GM19239 (cell line): ENCODE measurements around the gene KRT34.
"Not testable (repeated sequence)": the region's sequence is repeated elsewhere in the genome, so short reads cannot be mapped to it uniquely, and the experiment has no call there.

Experiments
- DNase-seq: peaks from one replicate; pipeline ENCODE4 v3.0.0; 2011; ENCODE audit warnings: low spot score; ENCODE audit not compliant: insufficient read length
- FAIRE-seq: peaks from 2 replicates; lab custom pipeline; 2011; peaks lifted over from hg19 to GRCh38; lab: Jason Lieb, UNC

KRT34 gene

DNA sequence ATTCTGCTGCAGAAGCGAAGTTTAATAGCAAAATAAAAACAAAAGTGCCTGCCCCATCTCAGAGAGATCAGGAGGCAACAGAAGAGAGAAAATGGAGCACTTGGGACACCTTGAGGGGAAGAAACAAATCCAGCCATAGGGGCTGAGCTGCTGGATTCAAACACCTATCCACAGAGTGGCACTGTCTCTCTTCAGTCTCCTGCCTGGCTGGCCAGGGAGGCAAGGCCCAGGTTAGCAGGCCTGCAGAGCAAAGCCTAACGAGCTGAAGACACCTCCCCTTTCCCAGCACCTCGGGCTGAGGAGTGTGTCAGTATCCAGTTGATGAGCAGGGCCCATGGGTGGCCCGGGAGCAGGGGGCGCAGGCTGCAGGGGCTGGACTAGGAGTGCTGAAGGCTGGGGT is 24.1 kb upstream of the KRT34 start:
- FAIRE-seq (no peak), DNase-seq (no peak)

DNA sequence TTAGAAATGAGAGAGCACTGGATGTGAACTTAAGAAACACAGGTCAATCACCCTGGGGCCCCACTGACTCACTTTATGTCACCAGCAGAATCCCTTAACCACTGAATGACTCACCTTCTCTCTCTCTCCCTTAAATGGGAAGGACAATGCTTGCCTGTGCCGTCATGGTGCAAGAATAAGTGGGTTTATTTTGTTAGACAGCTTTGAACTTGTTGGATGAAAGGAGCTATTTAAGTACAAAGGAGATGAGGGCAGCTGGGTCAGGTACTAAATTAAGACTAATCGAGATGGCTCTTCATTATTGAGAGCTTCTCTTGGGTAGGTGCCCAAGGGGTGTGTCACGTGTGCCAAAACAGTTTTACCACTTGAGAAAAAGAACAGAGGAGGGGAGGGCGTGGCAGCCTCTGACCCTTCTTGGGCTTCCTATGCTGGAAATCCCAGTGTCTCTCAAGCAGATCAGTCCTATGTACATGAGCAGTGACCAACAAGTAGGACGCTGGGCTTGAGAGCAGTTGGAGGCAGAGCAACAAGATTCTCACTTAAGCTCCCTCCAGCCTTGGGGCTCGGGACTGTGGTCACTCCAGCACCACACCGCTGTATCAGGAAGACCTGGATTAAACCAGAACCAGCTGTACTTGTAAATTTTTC is 22.0 kb upstream of the KRT34 start:
- DNase-seq (no peak), FAIRE-seq (no peak)

DNA sequence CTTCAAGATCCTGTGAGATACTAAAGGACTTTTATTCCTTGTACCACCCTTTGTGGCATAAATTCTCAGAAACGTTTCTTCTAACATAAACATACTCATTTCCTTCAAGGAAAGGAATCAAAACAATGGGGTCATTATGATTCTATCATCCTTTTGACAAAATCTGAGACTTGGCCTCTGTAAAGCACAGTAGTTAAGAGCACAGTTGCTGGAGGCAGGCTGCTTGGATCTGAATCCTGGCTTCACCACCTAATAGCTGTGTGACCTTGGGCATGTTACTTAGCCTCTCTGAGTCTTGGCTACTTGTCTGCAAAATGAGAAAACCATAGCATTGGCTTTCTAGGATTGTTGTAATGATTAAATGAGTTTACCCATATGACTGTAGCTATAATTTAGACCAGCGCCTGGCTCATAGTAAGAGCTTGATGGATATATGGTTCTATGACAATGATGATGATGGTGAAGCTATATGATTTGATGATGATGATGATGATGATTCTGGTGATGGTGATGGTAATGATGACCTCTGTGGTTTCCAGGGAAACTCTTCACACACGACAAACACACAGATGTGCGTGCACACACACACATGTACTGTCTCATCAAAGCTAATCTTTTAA is 21.4 kb upstream of the KRT34 start:
- no peak for FAIRE-seq

DNA sequence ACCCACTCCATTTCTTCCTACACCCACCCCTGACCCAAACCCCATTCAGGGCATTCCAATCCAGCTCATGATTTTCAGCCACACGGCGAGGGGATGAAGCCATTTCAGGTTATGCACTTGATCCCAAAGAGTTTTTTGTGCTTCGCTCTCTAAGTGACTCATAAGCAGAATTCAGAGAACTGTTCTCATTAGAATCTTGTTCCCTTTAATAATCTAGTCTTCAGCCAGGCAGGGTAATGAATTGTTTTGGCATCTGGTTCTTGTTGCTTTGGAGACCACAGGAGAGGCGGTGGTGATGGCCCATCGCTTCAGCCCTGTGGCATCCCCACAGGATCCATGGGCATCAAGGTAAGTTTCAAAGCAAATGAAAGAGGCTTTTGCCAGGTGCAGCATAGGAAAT is 20.1 kb upstream of the KRT34 start:
- no peak for FAIRE-seq
- no peak for DNase-seq

More for the DNA sequence above, 21.4 kb upstream of the KRT34 start:
- no peak for DNase-seq

DNA sequence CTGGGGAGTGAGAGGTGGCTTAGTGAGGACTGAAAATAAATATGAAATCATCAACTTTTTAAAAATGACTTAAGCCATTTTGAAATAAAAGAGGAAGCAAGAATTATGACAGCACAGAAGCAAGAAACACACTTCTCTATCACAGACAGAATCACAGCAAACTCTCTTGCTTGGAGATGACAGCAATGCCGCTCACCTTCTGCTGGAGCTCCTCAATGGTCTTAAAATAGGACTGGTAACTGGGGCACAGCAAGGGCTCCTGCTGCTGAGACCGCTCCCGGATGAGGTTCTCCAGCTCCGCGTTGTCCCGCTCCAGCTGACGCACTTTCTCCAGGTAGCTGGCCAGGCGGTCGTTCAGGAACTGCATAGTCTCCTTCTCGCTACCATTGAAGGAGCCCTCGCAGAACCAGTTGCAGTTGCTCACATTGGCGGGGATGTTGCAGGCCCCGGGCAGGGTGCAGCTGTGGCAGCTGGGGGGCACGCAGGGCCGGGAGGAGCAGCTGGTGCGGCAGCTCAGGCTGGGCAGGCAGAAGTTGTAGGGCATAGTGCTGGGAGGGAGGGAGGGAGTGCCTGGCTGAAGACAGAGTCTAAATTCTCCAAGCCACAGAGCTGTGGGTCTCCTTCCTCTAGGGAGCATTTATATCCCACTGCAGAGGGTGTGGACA is 15.0 kb upstream of the KRT34 start, which contains the start of gene KRT31:
Gene KRT31, minus strand, starts transcription at position 613 of the 665 bp plus-strand sequence. Its CDS starts 69 bp downstream, at position 544.
- FAIRE-seq (no peak), DNase-seq (no peak)

DNA sequence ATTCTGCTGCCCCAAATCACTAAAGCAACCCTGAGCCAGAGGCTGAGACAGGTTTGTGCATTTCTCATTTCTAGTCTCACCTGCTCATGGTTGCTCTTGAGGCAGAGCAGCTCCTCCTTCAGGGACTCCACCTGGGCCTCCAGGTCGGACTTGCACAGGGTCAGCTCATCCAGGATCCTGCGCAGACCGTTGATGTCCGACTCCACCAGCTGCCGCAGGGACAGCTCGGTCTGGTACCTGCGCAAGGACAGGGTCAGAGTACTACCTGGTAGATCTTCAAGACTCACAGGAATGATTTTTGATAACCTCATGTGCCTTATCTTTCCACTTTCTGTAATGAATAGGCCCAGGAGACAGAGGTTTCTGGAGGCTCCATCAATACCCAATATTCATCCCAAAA is 14.2 kb upstream of the KRT34 start:
- no peak for FAIRE-seq

DNA sequence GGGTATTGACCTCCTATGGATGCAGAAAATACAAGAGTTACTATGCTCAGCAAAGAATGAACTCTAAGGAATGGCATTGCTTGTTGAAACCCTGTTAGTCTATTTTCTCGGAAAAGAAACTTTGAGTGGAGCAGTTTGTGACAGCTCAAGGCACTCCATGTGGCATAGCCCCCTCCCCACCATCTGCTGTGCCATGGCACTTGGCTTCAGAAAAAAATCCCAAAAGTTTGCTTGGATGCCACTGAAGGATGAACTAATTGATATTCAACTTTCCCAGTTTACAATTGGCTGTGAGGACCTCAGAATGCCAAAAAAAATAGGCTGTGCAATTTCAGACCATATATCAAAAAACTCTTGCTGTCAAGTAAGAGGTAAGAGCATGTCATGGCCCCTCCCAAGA is 13.5 kb upstream of the KRT34 start:
- DNase-seq (no peak), FAIRE-seq (no peak)

More for the DNA sequence above, 14.2 kb upstream of the KRT34 start:
- DNase-seq, result no peak

DNA sequence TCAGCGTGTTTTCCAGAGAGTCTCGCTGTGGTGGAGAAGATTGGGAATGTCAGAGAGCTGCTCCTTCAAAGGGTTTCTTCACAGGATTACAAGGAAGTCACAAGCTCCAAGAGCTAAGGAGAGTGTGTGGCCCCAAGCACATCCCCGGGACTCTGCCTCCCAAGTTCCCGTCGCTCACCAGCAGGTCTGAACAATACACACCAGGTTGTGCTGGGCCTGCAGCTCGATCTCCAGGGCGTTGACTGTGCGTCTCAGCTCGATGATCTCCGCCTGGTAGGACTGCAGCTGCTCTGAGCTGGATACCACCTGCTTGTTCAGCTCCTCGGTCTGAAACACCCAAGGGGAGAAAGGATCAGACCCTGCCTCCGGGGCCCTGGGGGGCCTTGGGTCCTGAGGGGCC is 12.9 kb upstream of the KRT34 start:
- not testable (repeated sequence) for DNase-seq, FAIRE-seq

DNA sequence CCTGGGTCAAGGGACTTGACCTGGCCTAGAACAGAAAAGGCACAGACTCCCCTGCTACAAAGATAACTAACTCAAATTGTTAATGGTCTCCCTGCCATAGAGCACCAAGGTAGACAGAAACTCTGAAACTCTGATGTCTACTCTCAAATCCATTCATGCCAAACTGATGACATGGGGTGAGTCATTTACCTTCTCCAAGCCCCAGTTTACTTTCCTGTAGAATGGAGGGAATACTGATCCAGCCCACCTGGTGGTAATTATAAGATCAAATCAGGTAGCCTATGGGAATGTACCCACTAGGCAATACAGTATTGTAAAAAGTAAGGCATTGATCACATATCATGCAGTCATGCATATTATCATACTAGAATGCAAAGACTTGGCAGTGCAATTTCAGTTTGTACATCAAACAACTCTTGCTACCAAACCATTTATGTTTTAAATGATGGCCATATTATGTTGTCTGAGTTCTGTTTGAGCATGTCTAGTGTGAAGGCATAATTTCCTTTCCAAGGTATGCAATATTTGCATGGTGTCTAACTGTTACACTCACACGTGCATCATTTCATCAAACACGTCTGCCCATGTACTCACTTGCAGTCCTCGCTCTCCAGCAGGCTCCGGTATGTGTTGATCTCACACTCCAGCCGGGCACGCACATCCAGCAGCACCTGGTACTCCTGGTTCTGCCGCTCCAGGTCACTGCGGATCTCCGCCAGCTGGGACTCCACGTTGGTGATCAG is 12.3 kb upstream of the KRT34 start:
- no peak for FAIRE-seq
- no peak for DNase-seq

DNA sequence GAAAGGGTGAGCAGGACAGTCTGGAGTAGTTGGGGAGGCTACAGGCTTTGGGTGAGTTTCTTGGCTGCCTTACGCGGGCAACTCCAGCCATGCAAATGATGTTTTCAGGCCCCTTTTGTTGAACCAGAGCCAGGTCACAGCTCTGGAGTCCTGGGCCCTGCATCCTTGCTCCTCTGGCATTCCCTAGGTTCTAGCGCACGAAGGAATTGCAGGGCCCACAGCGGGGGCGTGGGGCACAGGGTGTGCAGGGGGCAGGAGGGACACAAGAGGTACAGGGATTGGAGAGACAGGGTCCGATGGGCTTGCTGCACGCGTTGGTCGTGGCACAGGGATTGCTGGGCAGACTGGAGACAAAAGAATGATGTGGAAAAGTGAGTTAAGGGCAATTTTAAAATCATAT is 11.7 kb upstream of the KRT34 start:
- DNase-seq (no peak), FAIRE-seq (no peak)

DNA sequence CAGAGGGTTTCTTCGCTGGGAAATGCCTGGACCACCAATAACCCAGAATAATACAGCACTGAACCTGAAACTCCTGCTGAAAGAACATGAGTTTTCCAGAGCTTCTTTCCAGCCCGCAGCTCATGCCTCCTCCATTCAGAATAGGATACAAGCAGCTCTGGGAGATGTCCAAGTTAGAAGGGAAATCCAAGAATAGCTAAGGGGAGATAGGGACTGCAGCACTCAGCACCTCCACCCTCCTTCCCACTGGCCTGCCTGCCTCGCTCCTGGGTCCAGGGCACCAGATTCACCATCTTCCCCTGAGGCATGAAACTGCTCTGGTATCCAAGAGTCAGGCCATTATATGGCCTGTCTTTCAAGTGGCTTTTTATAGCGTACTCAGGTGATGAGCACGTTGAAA is 11.2 kb upstream of the KRT34 start:
- DNase-seq (no peak), FAIRE-seq (no peak)

DNA sequence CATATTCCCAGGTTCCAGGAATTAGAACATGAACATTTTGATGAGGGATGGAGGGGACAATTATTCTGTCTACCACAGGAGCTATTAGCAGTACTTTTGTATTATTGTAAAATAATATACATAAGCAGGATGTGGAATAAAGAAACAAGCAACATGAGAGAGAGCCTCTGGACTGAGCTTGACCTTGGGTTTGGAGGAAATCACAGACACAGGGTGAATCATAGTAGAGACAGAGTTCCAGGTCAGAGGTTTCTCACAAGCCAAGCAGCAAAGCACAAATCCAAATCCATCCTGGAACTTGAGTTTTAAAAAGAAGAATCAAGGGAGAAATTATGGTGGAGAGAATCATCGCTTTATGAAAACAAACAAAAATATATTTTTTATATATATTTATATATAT is 10.2 kb upstream of the KRT34 start:
- FAIRE-seq, result no peak
- no peak for DNase-seq

DNA sequence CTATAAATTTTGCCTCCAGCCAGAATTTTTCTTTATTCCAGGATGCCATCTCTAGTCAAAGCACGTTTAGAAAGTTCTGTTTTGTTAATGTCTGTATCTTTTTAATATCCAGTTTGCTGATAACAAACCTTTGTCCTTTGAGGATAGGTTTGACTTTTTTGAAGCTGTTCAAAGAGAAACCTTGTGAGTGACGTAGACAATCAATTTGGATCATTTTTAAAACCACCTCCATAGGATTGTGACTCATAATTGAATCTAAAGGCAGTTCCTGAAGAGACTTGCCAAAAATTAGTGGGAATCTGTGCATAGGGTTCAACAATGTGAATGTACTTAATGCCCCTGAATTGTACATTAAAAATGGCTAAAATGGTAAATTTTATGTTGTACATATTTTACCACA is 9.4 kb upstream of the KRT34 start:
- DNase-seq (no peak), FAIRE-seq (no peak)

DNA sequence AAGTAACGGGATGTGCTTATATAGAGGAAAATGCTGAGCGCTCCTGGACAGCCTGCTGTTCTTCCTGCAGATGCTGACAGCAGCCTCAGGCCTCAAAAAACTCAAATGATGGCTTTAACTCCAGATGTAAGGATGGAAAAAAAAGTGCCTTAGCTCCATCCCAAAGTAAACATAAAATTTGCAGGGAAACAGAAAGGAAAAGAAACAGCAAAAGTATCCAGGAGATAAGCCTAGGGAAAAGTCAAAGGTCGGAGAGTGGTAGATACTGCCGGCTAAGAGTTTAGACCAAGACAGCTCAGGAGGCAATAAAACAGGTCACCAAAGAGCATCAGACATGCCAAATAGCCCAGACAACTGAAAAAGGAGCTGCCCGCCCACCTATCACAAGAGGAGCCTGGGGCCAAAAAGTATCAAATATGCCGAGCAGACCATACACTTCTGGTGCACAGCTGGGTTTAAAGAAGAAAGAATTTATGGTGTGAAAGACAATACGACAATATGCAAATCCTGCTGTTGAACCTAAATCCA is 8.4 kb upstream of the KRT34 start:
- DNase-seq, result no peak
- FAIRE-seq, result no peak

DNA sequence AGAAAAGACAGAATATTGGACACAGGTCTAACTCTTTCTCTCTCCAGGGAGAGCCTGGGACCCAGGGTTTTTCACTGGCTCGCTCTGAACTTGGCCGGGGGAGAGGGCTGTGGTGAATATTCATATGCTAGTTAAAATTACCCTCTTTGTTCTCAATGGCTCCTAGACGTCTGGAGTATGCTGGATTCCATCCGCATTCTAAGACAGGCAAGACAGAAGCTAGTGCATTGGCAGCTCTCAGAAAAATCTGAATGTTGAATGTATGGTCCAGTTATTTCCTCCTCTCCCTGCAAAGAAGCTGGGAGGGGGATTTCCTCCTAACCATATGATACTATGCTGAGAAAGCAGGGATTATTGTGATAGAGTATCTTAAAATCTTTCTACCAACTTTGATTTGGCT is 5.6 kb upstream of the KRT34 start:
- FAIRE-seq (no peak), DNase-seq (no peak)

DNA sequence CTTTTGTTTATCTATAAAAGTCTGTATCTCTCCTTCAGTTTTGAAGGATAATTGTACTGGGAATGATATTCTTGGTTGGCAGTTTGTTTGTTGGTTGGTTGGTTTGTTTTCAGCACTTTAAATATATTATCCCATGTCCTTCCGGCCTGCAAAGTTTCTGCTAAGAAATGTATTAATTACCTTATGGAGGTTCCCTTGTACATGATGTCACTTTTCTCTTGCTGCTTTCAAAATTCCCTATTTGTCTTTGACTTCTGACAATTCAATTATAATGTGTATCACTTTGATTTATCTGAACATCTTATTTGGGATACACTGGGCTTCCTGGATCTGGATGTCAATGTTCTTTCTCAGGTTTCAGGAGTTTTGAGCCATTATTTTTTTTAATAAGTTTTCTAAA is 4.1 kb upstream of the KRT34 start:
- FAIRE-seq, result no peak
- no peak for DNase-seq

DNA sequence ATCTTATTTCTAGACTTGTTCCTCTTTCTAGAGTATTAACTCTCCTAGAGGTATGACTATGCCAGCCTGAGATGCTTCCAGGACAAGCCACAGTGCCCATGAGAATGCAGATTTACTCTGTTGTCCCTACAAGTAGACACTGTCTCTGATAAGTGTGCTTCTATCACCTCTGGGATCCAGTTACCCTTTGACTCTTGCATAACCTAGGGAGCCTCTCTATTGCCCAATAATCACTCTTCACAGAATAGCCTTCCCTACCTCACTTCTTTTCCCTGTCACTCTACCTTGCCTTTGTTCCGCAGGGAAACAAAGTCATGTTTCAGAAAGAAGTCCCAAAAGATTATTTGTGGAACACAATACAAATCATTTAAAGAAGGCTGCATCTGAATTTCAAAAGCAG is 1.6 kb upstream of the KRT34 start:
- DNase-seq (no peak), FAIRE-seq (no peak)

DNA sequence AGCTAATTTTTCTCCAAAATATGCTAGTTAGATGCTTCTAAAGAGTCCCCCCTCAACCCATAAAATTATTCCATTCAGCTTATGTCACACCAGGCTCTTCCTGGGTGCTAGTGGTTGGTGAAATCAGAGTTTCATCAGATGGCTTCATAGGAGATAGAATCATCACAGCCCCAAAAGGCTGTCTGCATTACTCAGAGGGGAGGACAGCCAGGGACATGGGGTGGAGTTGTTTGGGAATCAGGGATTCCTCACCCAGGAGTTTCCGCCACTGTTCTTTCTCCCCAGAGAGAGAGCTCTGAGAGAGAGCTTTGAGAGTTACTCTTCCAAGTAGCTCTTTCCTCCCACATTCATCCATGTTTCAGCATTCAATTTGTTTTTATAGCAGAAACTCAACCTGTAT is 288 bp upstream of the KRT34 start:
- no peak for FAIRE-seq
- DNase-seq, result no peak

DNA sequence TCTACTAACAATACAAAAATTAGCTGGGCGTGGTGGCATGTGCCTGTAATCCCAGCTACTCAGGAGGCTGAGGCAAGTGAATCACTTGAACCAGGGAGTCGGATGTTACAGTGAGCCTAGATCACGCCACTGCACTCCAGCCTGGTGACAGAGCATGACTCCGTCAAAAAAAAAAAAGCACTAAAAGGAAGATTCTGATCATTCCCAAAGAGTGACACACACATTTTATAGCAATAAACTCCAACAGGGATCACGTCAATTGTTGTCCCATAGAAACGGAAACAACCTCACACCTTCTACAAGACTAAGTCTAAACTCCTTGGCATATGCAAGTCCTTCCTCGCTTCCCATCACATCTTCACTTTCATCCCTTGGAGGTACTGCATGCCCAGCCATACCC is 2.0 kb downstream of the KRT34 start:
- not testable (repeated sequence) for DNase-seq, FAIRE-seq

DNA sequence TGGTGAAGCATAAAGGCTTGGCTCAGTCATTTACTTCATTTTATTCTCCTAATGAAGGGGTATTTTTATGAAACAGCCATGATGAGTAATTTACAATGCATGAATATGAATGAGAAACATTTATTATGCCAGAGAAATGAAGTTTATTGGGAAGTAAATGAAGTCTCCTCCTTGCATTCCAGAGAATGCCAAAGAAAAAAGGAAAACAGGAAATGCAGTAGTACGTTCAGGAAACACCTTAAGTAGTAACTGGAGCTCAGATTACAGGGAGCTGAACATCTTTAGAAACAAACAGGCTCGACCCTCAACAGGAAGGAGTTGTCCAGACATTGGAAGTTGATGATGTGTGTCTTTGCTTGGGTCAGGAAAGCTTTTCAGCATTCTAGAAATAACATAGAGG is 4.6 kb downstream of the KRT34 start:
- FAIRE-seq, result no peak
- no peak for DNase-seq

DNA sequence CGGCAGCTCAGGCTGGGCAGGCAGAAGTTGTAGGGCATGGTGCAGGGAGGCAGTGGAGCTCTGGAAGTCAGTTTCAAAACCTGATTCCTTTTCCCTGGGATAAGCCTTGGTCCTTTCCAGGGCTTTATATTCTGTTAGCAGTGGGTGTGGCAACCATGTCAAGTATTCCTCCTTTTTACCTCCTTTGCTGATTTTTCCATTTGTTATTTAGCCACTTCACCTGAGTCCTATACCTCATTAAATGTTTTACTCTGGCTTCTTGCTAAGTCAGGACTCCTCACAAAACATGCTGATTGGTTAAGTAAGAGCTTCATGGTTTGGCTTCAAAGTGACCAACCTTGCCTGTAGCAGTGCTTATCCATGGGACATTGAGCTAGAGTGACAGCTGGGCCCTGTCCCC is 12.4 kb downstream of the KRT34 start, which contains the start of gene KRT33B:
Gene KRT33B, minus strand, starts transcription at position 101 of the 400 bp plus-strand sequence. Its CDS starts 63 bp downstream, at position 38.
- FAIRE-seq (no peak), DNase-seq (no peak)
